ENCODE measurements around the gene WDFY2.

GRCh38 chr13:51643105-51643881, 59.0 kb downstream of the WDFY2 start:
- TF ChIP-seq GATA2 (IDR thresholded peaks at IDR 0.05; ENCODE audit: low read depth, low read length), result no peak
- no peak for TF ChIP-seq GATA3 (IDR thresholded peaks at IDR 0.05; ENCODE audit: low read depth, low read length)

Measured in SH-SY5Y (cell line).